Ishikawa (cell line): ENCODE data around the gene GALNT1.

Source experiments
- CEBPB ChIP-seq: IDR thresholded peaks from 2 replicates; pipeline ENCODE4 v1.6.1; 2012
- CREB1 ChIP-seq: IDR thresholded peaks from 2 replicates; pipeline ENCODE4 v1.6.1; 2012; ENCODE audit warnings: low read depth
- EGR1 ChIP-seq: IDR thresholded peaks from 2 replicates; pipeline ENCODE4 v1.6.1; 2012
- EP300 ChIP-seq: IDR thresholded peaks from 2 replicates; pipeline ENCODE4 v1.6.1; 2012; ENCODE audit warnings: borderline replicate concordance
- FOXM1 ChIP-seq: IDR thresholded peaks from 2 replicates; pipeline ENCODE4 v1.6.1; 2012; ENCODE audit warnings: low read depth, borderline replicate concordance
- NFIC ChIP-seq: IDR thresholded peaks from 2 replicates; pipeline ENCODE4 v1.6.1; 2012
- RAD21 ChIP-seq: IDR thresholded peaks from 2 replicates; pipeline ENCODE4 v1.6.1; 2012; ENCODE audit warnings: low read depth
- REST ChIP-seq: IDR thresholded peaks from 2 replicates; pipeline ENCODE4 v1.6.1; 2012; ENCODE audit warnings: low read depth, mild to moderate bottlenecking
- TAF1 ChIP-seq: IDR thresholded peaks from 2 replicates; pipeline ENCODE4 v1.6.1; 2012; ENCODE audit warnings: low read depth, mild to moderate bottlenecking
- TCF12 ChIP-seq: IDR thresholded peaks from 2 replicates; pipeline ENCODE4 v1.6.1; 2012; ENCODE audit warnings: low read depth
- TEAD4 ChIP-seq: IDR thresholded peaks from 2 replicates; pipeline ENCODE4 v1.6.1; 2012
- USF1 ChIP-seq: IDR thresholded peaks from 2 replicates; pipeline ENCODE4 v1.6.1; 2012
- YY1 ChIP-seq: IDR thresholded peaks from 2 replicates; pipeline ENCODE4 v1.6.1; 2012; ENCODE audit warnings: low read depth
- ZBTB7A ChIP-seq: IDR thresholded peaks from 2 replicates; pipeline ENCODE4 v1.6.1; 2012; ENCODE audit warnings: low read depth
- TF ChIP-seq, protein P1 (sequence below): IDR thresholded peaks from 2 replicates; pipeline ENCODE4 v1.6.1; 2012

The GALNT1 gene

GRCh38 chr18:35611518-35611917 lies 30.0 kb downstream of the GALNT1 start:
- TF ChIP-seq ZBTB7A (no peak), CREB1 (no peak), TEAD4 (no peak), TCF12 (no peak), EGR1 (no peak), EP300 (no peak), TAF1 (no peak), USF1 (no peak), REST (no peak), FOXM1 (no peak), NFIC (no peak), CEBPB (no peak), RAD21 (no peak), YY1 (no peak)
- TF ChIP-seq, protein P1, sequence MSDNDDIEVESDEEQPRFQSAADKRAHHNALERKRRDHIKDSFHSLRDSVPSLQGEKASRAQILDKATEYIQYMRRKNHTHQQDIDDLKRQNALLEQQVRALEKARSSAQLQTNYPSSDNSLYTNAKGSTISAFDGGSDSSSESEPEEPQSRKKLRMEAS = no peak

- TF ChIP-seq TAF1 (no peak), EP300 (no peak), EGR1 (no peak), USF1 (no peak), TCF12 (no peak), CEBPB (no peak), FOXM1 (no peak), TEAD4 (no peak), YY1 (no peak)
Measured at GRCh38 chr18:35616074-35616473, 34.5 kb downstream of the GALNT1 start.

GRCh38 chr18:35616664-35617423 lies 35.3 kb downstream of the GALNT1 start:
- TF ChIP-seq EP300 = no peak
- TF ChIP-seq REST = no peak
- no peak for TF ChIP-seq TAF1
- no peak for TF ChIP-seq CEBPB
- no peak for TF ChIP-seq ZBTB7A
- no peak for TF ChIP-seq YY1
- no peak for TF ChIP-seq RAD21

DNA sequence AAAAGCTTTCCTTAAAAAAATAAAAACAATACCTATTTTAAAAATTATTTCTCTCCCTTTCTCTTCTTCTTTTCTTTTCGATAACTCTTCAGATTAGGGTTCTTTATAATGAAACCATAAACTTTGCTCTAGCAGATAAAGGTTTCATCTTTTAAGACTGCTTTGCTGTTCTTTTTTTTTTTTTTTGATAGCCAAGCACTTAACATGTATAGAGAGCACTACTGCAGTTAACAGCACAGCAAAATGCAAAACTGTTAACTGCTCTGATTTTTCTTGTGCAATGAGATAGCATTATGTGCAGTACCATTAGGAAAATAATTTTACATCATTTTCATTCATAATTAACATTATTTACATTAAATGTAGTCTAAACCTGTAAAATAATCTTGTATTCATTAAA lies 36.3 kb downstream of the GALNT1 start:
- TF ChIP-seq REST = no peak

GRCh38 chr18:35618289-35618688 lies 36.7 kb downstream of the GALNT1 start:
- TF ChIP-seq YY1 = no peak
- no peak for TF ChIP-seq RAD21
- no peak for TF ChIP-seq CEBPB
- TF ChIP-seq FOXM1 = no peak
- TF ChIP-seq, protein P1 = no peak
- TF ChIP-seq NFIC = no peak
- TF ChIP-seq TAF1 = no peak
- TF ChIP-seq USF1 = no peak
